GM19240 (cell line): ENCODE results near the gene SRC.

Source experiments
- DNase-seq: peaks from one replicate; pipeline ENCODE4 v3.0.0; 2011; ENCODE audit warnings: low spot score; ENCODE audit not compliant: insufficient read length

The SRC gene

DNA sequence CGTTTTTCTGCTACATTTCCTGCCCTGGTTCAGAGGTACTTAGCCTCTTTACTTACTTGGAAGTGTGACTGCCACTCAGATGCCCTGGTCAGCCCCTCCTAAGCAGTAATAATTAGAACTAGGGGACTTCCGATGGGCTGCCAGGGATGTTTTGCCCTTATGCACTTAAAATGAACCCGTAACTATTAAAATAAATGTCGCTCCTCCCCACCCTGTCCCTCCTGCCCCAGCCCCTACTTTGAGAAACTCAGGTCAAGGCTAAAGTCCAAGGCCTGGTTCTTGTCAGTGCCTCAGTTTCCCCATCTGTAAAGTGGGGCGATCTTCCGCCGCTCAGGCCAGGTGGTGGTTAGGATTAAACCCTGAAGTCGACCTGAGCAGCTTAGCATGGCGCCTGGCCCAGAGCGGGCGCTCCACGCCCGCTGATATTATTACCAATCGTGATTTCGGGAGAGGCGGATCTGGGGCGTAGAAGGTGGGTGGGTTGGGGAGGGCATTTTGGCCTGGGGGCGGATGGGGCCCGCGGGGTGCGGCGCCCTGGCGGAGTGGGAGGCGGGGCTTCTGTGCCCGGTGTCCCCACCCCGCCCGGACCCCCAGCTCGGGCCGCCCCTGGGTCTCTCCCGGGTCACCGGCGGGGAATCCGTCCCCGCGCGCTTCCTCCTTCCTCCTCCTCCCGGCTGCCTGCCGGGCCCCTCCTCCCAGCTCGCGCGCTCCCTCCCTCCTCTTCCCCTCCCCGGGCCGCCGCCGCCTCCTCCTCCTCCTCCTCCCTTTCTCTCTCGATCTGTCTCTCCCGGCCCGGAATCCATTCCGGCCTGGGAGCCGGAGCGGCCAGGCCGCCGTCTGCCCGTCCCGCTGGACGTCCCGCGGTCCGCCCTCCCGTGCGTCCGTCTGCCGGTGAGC, at the start of gene SRC:
Gene SRC (plus strand): TSS at position 802 of the 897 bp plus-strand sequence. CDS start 38,014 bp downstream, outside the sequence.
- no peak for DNase-seq

DNA sequence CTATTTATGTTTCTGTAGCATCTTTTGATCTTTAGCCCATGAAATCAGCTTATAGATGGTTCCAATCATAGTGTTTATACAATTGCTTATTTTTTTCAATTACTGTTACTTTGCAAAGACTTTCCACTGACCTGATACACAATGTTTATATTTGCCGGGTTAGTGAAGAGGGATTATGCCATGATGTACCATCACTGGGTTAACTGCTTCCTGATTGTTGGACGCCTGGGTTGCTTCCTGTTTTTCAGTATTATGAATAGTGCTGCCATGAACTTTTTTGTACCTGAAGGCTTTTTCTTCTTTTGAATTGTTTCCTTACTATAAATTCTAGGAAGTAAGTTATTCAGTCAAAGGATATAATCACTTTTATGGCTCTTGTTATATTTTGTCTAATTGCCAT, 49.6 kb upstream of the SRC start:
- no peak for DNase-seq

DNA sequence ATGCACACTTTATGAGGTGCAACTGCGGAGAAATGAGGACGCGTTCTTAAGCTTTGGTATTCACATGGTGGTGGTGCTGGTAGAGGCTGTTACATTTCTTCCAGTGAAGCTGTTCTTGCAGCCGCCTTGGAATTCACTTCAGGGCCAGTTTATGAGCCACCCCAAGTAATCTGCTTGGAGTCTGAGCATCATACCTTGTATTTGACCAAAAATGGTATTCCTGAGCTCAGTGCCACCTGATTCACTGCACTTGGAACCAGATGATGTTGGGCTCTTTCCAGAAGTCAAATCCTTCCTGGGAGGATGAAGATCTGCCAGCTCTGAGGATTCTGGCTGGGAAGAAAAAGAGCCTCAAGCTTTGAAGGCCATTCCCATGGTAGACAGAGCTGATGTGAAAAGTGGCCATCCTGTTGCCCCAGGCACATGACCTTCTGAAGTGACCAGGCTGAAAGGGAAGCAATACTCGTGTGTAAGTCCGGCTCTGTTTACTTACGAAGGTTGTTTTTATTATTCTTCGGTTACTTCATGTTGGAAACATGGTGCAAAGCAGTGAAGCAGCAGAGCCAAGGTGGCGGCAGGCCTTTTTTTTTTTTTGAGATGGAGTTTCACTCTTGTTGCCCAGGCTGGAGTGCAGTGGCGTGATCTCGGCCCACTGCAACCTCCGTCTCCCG, 48.7 kb upstream of the SRC start:
- DNase-seq = no peak

DNA sequence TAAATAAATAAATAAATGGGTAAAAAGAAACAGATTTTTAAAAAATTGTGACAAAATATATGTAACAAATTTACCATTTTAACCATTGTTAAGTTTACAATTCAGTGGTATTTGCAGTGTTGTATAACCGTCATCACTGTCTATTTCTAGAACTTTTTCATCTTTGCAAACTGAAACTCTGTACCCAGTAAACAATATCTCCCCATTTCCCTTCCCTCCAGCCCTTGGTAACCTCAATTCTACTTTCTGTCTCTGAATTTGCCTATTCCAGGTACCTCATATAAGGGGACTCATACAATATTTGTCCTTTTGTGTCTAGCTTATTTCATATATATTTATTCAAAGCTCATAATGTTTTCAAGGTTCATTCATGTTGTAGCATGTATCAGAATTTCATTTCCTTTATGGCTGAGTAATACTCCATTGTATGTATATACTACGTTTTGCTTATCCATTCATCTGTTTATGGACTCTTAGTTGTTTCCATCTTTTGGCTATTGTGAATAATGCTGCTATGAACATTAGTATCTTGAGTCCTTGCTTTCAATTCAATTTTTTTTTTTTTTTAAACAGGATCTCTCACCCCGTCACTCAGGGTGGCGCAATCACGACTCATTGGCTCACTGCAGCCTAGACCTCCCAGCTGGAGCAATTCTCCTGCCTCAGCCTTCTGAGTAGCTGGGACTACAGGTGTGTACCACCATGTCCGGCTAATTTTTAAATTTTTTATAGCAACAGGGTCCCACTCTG, 47.6 kb upstream of the SRC start:
- no peak for DNase-seq

DNA sequence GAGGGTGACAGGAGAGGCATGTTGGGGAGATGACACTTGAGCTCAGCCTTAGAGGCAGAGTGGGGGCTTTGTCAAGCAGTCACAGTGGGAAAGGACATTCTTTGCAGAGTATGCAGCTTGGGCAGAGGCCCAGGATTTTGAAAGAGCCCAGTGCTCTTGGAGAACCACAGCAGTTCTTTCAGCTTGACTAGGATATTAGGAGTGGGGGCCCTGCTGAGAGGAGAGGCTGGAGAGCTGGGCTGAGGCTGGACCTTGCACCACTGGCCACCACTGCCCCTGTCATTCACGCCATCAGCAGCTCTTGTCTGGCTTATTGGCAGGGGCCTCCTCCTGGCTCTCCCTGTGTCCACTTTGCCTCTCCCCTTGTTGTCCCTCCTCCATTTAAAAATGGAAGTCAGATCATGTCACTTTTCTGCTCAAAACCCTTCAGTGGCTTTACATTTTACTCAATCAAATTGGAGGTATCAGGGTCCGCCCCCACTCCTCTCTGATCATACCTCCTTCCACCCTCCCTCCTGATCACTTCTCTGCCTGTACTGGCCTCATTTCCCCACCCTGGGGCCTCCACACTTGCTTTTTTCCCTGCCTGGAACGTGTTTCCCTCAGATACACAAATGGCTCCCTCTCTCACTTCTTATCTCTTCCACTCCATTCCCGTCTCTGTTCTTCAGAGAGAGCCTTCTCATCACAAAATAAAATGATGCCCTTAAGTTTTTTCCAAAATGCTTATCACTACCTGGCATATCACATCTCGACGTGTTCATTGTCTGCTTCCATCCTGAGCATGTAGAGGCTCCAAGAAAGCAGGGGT, 46.0 kb upstream of the SRC start:
- no peak for DNase-seq

DNA sequence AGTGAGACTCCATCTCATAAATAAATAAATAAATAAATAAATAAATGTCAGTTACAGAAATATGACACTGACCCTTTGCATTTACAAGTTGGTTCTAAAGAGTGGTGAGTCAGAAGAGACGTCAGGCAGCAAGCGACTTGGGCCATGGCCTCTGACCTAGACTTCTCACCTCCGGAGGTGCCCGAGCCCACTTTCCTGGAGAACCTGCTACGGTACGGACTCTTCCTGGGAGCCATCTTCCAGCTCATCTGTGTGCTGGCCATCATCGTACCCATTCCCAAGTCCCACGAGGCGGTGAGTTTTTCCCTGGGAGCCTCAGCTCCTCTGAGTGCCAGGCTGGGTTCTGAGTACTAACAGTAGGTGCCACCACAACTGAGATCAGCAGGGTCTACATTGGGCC, 44.8 kb upstream of the SRC start:
- DNase-seq = no peak

DNA sequence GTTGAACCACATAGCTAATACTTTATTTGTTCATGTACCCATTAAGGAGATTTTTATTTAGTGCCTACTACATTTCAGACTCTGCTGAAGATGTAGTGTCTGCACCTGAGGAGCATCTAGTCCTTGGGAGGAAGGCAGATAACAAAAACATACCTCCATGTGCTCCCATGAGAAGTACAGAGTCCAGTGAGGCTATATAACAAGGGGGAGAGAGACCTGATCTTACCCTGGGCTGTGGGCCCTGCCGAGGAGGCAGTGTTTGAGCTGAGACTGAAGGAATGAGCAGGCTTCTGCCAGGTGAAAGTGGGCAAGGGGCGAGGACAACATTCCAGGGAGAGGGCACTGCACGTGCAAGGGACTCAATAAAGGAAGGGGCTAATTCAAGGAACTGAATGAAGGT, 44.4 kb upstream of the SRC start:
- no peak for DNase-seq

DNA sequence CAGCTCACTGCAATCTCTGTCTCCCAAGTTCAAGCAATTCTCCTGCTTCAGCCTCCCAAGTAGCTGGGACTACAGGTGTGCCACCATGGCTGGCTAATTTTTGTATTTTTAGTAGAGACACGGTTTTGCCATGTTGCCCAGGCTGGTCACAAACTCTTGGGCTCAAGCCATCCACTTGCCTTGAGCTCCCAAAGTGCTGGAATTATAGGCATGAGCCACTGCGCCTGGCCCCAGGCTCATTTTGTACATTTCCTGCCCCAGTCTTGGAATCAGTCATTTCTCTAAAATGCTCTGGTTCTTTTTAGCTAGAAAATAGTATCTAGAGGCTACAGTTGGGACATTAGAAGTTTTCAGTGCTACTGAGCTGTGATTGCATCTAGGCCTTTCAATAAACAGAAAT, 43.0 kb upstream of the SRC start:
- DNase-seq = no peak

DNA sequence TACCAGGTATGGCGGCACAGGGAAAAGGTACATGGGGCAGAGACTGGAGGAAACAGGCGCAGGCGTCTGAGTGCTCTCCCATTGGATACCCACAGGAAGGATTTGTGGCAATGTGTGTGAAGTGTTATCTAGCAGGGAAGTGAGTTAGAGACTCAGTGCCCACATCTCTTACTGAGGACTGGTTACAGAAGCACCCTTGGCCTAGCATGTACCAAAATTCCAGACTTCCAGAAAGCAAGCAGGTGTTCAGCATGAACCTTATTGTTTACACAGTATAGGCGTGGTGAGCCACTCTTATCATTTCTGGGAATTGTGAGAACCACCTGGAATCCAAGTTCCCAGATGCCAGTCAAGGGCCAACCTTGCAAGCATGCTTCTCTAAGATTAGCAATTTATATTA, 42.3 kb upstream of the SRC start:
- no peak for DNase-seq

DNA sequence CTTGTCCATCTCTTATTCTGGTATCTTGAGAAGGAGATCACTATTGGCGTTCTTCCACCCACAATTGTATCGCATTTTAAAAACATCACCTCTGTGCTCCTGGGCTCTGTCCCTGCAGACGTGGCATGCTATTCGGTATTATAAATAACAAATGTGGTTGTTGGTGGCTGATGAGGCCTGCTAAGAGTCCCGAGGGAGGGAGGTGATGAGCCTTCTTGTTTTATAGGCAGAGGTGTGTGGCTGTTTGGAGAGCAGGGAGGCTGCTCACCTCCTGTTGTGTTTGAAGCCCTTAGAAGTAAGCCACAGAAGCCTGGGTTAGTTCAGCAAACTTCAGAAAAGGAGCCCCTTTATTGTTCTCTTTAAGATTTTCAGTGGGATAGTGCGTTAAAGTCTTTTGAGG, 40.9 kb upstream of the SRC start:
- DNase-seq = no peak

DNA sequence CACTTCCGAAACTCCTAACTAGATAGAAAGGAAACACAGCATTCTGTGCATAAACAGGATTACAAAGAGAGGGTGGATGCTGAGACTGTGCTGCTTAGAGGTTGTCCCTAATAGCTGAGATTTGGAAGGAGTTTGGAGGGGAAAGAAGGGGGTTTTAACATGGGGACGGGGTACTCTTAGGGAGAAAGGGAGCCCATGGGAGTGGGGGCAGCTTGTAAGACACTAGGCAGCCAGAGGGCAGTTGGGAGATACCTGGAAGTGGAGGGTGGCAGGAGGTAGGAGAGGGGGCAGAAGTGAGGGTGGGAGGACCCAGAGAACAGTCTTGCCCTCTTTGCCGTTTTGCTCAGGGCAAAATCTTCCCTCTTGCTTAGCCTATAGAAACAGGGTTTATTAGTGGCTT, 40.1 kb upstream of the SRC start:
- DNase-seq = no peak

DNA sequence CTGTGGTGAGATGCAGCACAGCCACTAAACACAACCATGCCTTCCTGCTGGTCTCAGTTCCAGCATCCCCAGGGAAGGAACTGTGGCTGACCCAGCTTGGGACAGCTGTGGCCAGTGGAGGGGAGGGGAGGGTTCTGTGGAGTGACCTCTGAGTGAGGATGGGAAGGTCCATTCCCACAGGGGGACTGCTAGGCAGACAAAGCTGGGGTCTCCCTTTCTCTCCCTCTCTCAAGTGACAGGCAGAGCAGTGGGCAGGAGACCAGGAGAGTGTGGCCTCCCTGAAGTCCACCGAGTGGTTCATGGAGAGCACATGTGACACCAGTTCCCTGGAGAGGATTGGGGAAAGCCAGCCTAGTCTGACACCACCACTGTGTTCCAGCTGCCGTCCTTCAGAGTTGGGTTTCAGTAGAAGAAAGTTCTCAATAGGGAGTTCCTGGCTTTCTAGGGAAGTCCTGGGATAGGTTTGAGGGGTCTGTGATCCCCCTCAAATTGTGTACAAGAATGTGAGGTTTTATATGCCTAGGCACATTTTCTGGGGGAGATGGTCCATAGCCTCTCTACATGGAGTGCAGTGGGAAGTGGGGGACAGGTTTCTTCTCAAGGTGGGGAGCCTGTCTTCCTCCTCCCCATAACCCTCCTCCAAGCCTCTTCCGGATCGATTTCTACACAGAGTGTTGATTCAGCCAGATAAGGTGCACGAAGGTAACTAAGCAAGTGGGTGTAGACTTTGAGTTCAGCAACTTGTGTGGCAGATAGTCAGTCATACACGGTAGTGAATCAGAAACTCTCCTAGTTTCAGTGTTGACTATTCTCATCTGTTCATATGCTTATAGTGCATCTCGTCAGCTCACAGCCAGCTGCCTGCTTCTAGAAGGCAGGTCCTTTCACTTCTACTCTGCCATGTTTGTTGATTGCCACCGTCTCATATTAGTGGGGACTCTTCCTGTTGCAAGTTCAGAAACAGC, 37.6 kb upstream of the SRC start:
- DNase-seq = peak; percentile 65

DNA sequence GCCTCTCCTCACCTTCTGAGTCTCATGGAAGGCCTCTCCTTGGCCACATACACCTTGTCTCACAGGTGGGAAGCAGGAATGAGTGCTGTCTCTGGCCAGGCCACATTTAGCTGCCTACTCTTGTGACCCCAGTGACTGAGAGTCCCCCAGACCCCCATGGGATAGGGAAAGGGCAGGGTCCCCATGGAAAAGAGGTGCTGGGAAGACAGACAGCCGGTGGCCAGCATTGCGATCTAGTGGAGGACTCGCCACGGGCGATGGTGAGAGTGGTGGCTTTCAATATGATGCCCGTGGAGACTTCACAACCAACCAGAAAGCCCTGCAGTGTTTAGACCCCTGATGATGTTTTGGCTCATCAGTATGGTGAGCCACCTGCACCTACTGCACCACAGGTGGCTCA, 36.6 kb upstream of the SRC start:
- DNase-seq = no peak

DNA sequence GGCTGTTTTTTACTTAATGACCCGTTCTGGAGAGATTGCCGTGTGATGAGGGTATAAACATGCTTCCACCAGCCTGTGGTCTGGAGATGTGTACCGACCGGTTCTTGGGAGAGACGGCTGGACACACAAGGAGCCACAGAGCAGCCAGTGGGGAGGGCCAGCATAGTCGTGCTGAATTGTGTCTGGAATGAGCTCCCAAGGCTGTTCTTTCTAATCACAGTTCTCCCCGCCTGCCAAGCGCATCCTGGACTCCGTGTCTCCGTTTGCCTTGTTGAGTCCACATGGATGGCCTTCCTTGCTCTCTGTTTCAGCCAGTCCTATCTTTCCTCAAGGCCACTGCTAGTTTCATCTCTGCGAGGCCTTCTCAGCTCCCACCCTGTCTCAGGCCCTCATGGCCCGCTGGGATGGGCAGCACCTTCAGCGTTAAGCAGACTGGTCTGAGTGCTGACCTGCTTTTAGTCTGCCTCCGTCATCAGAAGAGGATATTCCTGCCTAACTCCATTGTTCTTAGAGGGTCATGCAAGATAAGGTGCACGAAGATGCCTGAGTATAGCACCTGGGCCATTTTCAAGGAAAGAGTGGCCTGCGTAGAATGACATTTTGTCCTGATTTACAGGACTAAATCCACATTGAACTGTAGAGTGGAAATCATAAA, 35.9 kb upstream of the SRC start:
- no peak for DNase-seq

DNA sequence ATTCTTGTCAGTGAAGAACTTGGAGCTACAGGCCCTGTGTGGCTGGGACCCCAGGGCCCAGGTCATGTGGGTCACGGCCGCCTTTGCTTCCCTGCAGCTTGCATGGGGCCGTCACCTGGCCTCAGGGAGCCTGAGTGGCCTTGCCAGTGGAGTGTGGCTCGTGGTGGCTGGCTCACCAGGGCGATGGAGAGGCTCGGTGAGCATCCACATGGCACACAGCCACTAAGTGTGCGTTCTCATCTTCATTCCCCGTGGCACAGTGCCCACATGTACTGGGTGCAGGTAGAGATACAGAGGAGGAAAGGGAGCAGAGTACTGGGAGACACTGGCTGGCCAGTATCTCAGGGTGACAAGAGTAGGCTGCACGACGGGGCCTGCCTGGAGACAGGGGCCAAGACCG, 35.0 kb upstream of the SRC start:
- no peak for DNase-seq

DNA sequence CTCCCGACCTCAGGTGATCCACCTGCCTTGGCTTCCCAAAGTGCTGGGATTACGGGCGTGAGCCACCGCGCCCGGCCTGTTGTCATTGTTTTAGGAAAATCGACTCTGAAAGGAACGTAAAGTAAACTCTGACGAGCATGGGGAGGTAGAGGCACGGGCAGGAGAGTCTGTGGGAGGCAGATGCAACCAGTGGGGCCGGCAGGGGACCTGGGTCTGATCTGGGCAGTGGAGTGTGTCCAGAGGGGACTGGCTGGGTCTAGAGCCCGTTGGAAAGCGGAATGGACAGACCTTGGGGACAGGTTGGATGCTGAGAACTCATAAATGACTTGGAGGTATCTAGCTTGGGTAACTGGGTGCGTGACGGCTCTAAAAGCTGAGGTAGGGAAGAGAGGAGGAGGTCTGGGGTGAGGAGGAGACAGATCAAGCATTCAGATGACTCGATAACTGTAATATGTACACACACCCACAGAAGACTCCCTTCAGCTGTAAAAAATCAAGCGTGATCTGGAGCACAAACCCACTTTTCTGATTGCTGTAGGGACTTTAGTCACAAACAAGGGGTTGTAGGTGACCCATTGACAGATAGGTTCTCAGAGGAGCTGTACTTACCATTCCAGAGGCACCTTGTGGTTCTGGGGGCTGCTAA, 34.1 kb upstream of the SRC start:
- DNase-seq = no peak

DNA sequence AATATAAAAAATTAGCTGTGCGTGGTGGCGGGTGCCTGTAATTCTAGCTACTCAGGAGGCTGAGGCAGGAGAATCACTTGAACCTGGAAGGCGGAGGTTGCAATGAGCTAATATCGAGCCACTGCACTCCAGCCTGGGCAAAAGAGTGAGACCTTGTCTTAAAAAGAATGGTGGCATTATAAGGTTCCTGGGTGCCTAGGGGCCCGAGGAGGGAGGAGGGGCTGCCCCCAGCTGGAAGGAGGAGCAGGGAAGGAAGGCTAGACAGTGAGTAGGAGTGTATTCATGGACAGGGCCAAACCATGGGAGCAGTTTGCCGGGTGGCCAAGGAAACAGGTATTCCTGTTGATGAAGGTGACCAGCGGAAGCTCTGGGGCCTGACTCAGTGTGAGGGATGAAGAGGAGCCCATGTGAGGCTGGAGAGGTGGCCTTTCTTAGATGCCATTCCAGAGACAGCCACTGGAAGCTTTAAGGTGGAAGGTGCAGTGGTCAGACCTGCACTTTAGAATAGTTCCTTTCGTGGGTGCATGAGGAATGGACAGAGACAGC, 32.3 kb upstream of the SRC start:
- DNase-seq = no peak

DNA sequence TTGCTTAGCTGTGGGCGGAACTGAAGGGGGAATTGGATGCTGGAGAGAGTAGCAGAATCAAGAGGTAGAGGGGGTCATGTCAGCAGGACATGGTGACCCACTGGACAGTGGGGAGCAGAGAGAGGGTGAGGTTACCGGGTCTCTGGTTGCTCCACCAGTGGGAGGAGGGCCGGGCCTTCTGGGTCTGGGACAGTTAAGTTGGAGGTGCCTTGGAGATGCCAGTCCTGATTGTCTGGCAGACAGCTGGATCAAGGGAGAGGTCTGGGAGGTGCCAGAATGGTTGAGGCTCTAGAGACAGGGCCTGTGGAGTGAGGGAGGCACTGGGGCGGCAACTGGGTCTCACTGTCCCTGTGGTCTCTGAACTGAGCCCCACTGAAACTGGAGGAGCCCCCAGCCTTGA, 31.8 kb upstream of the SRC start:
- no peak for DNase-seq

DNA sequence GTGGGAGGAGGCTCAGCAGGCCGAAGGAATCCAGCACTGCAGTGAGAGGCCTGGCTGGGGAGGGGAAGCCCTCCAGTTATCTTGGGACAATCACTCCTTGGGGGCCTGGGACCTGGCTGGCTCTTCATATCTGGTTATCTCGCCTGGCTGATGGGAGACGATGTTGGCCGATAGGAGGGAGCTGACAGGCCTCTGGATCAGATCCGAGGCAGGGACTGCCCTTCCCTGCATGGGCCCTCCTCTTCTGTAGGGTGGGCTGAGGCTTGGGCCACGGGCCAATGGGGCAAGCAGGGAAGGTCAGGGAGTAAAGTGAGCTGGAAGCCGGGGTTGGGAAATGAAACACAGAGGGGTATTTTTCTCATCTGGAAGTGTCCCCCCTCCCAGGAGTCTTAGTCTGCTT, 31.3 kb upstream of the SRC start:
- DNase-seq = no peak
